DND-41 (cell line): Measurements from ENCODE around the gene ANKRD31.

Source experiments
- EZH2 ChIP-seq: IDR thresholded peaks from 3 replicates; pipeline ENCODE4 v1.6.1; 2012; ENCODE audit warnings: borderline replicate concordance, low read depth, mild to moderate bottlenecking, moderate library complexity, low read length, inconsistent platforms; ENCODE audit not compliant: severe bottlenecking
- TF ChIP-seq, protein P1 (sequence below): IDR thresholded peaks from 2 replicates; pipeline ENCODE4 v1.5.1; 2012; ENCODE audit warnings: borderline replicate concordance, low read length, moderate library complexity, mild to moderate bottlenecking; ENCODE audit not compliant: poor library complexity, severe bottlenecking; ENCODE audit errors: extremely low read depth

DNA sequence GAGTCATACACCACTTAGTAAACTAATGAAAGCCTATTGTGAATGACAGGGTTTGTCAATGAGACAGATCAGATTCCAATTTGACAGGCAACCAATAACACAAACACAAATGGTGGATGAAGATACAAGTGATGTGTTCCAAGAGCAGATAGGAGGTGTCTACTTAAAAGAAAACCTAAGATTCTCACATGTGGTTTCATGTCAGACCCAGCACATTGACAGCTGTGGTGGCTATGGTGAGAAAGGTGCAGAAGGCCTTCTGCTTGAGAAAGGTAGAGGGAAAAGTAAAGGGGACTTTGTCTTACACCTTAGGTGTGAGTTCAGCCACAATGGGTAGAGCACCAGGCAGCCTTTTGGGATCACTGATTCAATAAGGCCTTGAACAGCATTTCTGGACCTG lies 11.2 kb downstream of the ANKRD31 start:
- TF ChIP-seq, protein P1, sequence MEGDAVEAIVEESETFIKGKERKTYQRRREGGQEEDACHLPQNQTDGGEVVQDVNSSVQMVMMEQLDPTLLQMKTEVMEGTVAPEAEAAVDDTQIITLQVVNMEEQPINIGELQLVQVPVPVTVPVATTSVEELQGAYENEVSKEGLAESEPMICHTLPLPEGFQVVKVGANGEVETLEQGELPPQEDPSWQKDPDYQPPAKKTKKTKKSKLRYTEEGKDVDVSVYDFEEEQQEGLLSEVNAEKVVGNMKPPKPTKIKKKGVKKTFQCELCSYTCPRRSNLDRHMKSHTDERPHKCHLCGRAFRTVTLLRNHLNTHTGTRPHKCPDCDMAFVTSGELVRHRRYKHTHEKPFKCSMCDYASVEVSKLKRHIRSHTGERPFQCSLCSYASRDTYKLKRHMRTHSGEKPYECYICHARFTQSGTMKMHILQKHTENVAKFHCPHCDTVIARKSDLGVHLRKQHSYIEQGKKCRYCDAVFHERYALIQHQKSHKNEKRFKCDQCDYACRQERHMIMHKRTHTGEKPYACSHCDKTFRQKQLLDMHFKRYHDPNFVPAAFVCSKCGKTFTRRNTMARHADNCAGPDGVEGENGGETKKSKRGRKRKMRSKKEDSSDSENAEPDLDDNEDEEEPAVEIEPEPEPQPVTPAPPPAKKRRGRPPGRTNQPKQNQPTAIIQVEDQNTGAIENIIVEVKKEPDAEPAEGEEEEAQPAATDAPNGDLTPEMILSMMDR: no peak
- TF ChIP-seq EZH2: no peak
